ENCODE data around the gene CDH7.

CDH7 gene

GRCh38 chr18:65792456-65793074, 41.8 kb downstream of the CDH7 start:
- no peak for DNase-seq (ENCODE audit: low spot score)
- H3K27ac ChIP-seq, result no peak overlapping the region
- no peak for TF ChIP-seq CTCF (IDR thresholded peaks at IDR 0.05)
- no peak overlapping the region for H3K4me3 ChIP-seq

- no peak for DNase-seq (ENCODE audit: low spot score)
- TF ChIP-seq CTCF (IDR thresholded peaks at IDR 0.05), result no peak
- no peak overlapping the region for H3K4me3 ChIP-seq
- H3K27ac ChIP-seq, result no peak overlapping the region
Measured at GRCh38 chr18:65808759-65809158, 57.9 kb downstream of the CDH7 start.

- no peak for DNase-seq (ENCODE audit: low spot score)
- Histone ChIP-seq H3K4me3 (no peak overlapping the region), H3K27ac (no peak overlapping the region)
- no peak for TF ChIP-seq CTCF (IDR thresholded peaks at IDR 0.05)
Measured at GRCh38 chr18:65811307-65811706, 60.5 kb downstream of the CDH7 start.

GRCh38 chr18:65815506-65815905, 64.7 kb downstream of the CDH7 start:
- no peak overlapping the region for H3K4me3 ChIP-seq
- DNase-seq (ENCODE audit: low spot score), result no peak
- no peak overlapping the region for H3K27ac ChIP-seq
- TF ChIP-seq CTCF (IDR thresholded peaks at IDR 0.05), result no peak

GRCh38 chr18:65817178-65817577, 66.4 kb downstream of the CDH7 start:
- TF ChIP-seq CTCF (IDR thresholded peaks at IDR 0.05), result no peak
- Histone ChIP-seq H3K27ac (no peak overlapping the region), H3K4me3 (no peak overlapping the region)
- no peak for DNase-seq (ENCODE audit: low spot score)

- Histone ChIP-seq H3K27ac (no peak overlapping the region), H3K4me3 (no peak overlapping the region)
- no peak for DNase-seq (ENCODE audit: low spot score)
- TF ChIP-seq CTCF (IDR thresholded peaks at IDR 0.05), result no peak
Measured at GRCh38 chr18:65821911-65822310, 71.1 kb downstream of the CDH7 start.

GRCh38 chr18:65822826-65823225, 72.0 kb downstream of the CDH7 start:
- H3K4me3 ChIP-seq, result no peak overlapping the region
- DNase-seq (ENCODE audit: low spot score), result no peak
- no peak overlapping the region for H3K27ac ChIP-seq
- no peak for TF ChIP-seq CTCF (IDR thresholded peaks at IDR 0.05)

All from coronary artery (tissue), 2 donors.